ENCODE measurements around the gene F12.
"Not testable (repeated sequence)": the region's sequence is repeated elsewhere in the genome, so short reads cannot be mapped to it uniquely, and the experiment has no call there.

The F12 gene

DNA sequence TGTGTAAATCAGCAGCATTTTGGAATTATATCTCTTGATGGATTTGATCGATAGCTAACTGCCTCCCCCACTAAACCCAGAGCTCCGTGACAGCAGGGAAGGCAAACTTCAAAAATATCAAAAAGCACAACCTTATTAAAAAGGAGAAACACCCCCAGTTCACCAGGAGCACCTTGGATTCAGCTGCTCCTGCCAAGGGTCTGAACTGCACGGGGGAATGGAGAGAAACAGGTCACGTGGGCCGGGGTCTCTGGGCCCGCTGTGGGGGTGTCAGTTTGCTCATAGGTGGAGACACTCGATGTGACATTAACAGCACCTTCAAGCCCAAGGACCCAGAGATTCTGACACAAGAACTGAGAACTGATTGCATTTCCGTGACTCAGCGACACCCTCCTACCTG lies 26.2 kb downstream of the F12 start:
- no peak overlapping the region for H3K4me3 ChIP-seq
- H3K9ac ChIP-seq: no peak overlapping the region
- H4K20me1 ChIP-seq: no peaks in the 10 kb centered on the region; a peak in 2 of 22 replicates
- H3K9me3 ChIP-seq (replicated peaks in 1 of 11): no peaks in the 10 kb centered on the region
- peaks cover 28 to 73% (median 65%) of the 10 kb centered on the region in 10 experiments for H3K4me1 ChIP-seq
- no peaks in the 10 kb centered on the region for H3K36me3 ChIP-seq
- no peak for TF ChIP-seq Cebpa-rat (IDR thresholded peaks at IDR 0.05)
- peak overlapping the region in 8 of 11 experiments; percentile 28 to 70 (median 48); a peak in 13 of 22 replicates for H3K4me2 ChIP-seq
- H3K27ac ChIP-seq: no peak overlapping the region
- peaks cover 0 to 10% (median 0%) of the 10 kb centered on the region in 11 experiments; a peak in 1 of 22 replicates for H3K27me3 ChIP-seq

DNA sequence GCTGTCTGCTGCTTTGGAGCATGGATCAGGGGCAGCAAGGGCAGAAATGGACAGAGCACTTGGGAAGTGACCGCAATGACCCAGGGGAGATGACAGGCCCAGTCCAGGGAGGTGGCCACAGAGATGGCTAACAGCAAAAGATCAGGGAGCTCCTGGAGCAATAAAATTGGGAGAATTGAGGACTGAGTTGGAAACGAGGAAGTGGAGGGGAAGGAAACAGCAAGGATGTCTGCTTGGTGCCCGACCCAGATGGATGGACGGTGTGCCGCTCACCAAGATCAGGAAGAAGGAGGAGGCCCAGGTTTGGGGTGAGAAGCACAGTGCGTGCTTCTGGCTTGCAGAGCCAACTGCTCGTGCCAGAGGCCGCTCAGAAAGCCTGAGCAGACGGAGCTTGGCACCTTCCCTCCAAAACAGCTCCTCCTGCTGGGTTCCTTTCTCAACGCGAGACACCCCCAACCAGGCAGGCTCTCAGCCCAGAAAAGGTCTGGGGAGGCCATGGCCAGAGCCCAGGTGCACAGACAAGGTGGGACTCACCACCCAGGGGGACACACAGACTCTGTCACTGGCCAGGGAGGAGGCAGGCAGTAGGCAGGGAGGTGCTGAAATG lies 26.8 kb downstream of the F12 start:
- no peak for TF ChIP-seq Cebpa-rat (IDR thresholded peaks at IDR 0.05)
- Histone ChIP-seq H3K27me3 (peaks cover 0 to 10% (median 0%) of the 10 kb centered on the region in 11 experiments; a peak in 1 of 22 replicates), H3K4me1 (peaks cover 23 to 67% (median 59%) of the 10 kb centered on the region in 10 experiments), H4K20me1 (no peaks in the 10 kb centered on the region; a peak in 2 of 22 replicates), H3K9me3 (replicated peaks in 1 of 11) (no peaks in the 10 kb centered on the region), H3K4me2 (peak overlapping the region; percentile 13 to 70 (median 46); a peak in 21 of 22 replicates), H3K4me3 (no peak overlapping the region), H3K27ac (no peak overlapping the region), H3K9ac (0 out of 22 replicates have a peak overlapping the region, but pooled peaks of 2 of the 11 experiments have one; percentile 9 to 11), H3K36me3 (no peaks in the 10 kb centered on the region)

DNA sequence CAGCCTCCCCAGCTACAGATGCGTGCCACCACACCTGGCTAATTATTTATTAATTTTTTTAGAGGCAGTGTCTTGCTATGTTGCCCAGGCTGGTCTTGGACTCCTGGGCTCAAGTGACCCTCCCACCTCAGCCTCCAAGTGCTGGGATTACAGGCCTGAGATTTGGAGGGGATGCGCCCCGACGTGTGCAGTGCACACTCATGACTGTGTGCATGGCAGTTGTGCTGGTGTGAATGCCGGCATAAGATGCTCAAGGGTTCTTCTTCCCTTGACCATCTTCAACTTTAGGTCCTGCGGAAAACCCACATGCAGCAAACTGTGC lies 28.6 kb downstream of the F12 start:
- Histone ChIP-seq H3K4me3 (no peak overlapping the region), H3K9ac (no peak overlapping the region), H4K20me1 (no peaks in the 10 kb centered on the region; a peak in 2 of 22 replicates), H3K27me3 (peaks cover 0 to 5% (median 0%) of the 10 kb centered on the region in 11 experiments; a peak in 1 of 22 replicates), H3K4me1 (peaks cover 20 to 55% (median 44%) of the 10 kb centered on the region in 10 experiments), H3K4me2 (0 out of 22 replicates have a peak overlapping the region, but pooled peaks of 1 of the 11 experiments have one; percentile 9), H3K27ac (no peak overlapping the region), H3K9me3 (replicated peaks in 1 of 11) (no peaks in the 10 kb centered on the region), H3K36me3 (no peaks in the 10 kb centered on the region)
- no peak for TF ChIP-seq Cebpa-rat (IDR thresholded peaks at IDR 0.05)

DNA sequence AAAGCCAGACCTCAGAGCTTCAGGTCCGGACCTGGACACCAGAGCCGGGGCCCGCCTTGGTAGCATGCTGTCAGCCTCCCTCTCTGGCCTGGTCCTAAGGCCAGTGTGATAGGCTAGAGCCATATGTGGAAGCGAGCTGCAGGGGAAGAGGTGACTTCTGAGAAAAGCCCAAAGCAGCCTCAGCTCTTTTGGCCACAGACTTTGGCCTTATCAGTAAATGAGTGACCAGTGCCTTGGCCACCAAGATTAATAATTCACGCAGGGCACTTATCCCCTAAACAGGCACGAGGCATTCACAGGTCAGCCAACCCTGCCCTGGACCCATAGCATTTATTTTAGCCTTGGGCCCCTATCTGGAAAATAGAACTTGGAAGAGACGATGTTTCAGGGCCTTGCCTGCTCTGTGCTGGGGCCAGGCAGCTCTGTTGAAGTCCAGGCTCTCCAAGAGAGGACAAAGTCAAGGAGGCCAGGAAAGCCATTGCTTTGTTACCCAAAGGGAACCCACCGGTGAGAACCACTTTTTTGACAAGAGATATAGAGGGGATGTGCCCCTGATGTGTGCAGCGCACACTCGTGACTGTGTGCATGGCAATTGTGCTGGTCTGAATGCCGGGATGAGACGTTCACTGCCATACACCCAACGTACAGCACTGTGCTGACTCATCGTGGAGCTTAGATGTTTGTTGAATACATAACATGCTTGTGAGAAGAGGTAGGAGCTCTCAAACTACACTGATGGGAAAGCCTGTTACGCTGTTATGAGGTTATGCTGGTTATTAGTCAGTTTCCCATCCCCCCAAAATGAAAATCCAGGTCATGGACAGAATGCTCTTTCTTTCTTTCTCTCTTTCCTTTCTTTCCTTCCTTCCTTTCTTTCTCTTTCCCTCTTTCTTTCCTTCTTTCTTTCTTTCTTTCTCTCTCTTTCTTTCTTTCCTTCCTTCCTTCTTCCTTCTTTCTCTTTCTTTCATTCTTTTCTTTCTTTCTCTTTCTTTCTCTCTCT lies 30.2 kb downstream of the F12 start:
- peaks cover 13 to 57% (median 39%) of the 10 kb centered on the region in 10 experiments for H3K4me1 ChIP-seq
- no peak for TF ChIP-seq Cebpa-rat (IDR thresholded peaks at IDR 0.05)
- H3K9ac ChIP-seq: no peak overlapping the region
- H3K27ac ChIP-seq: peak overlapping the region in 6 of 11 experiments; percentile 4 to 55 (median 22); a peak in 7 of 22 replicates
- no peaks in the 10 kb centered on the region for H3K9me3 ChIP-seq (replicated peaks in 1 of 11)
- peak overlapping the region in 8 of 11 experiments; percentile 3 to 42 (median 29); a peak in 9 of 22 replicates for H3K4me2 ChIP-seq
- H4K20me1 ChIP-seq: no peaks in the 10 kb centered on the region; a peak in 1 of 22 replicates
- H3K36me3 ChIP-seq: 0 out of 22 replicates have a peak, but pooled peaks cover 0 to under 1% (median 0%) of the 10 kb centered on the region in 11 experiments
- H3K4me3 ChIP-seq: no peak overlapping the region
- peaks cover 0 to 4% (median 0%) of the 10 kb centered on the region in 11 experiments; a peak in 1 of 22 replicates for H3K27me3 ChIP-seq

DNA sequence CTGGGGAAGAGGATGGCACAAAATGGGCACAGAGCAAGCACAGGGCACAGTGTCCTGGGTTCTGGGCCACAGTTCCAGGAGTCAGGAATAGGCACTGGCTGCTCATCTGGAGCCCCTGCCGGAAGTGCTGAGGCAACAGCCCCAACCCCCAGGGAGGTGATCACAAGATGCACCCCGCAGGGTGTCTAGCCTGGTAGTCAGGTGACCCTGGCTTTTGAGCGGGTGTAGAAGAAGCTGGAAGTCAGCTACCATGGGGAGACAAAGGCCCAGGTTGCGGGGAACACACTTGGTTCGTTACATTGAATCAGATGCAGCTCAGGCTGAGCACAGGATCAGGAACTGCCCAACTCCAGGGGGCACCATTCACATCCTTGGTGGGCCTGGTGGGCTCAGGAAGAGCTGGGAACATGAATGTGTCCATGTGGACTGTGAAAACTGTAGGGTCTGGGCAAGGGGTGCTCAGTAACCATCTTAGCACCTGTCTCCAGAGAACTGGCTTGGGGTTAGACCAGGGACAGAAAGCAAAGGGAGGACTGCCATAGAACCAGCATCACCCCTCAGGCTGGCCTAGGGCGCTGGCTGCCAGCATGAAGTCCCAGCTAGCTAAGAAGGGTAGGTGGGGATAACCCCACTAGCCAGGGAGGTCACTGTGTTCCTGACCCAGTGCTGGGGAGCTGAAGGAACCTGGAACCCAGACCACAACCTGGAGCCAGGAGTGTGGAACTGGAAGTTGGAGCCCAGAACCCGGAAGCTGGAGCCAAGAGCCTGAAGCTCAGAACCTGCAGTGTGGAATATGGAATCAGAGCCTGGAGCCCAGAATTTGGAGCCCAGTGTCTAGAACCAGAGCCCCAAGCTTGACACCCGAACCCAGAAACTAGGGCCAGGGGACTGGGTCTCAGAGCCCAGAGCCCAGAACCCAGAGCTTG lies 31.2 kb downstream of the F12 start:
- Histone ChIP-seq H3K36me3 (peaks cover 0 to 11% (median 0%) of the 10 kb centered on the region in 11 experiments; a peak in 1 of 22 replicates), H4K20me1 (no peaks in the 10 kb centered on the region), H3K4me2 (no peak overlapping the region), H3K4me1 (peaks cover 13 to 64% (median 42%) of the 10 kb centered on the region in 10 experiments), H3K4me3 (no peak overlapping the region), H3K9me3 (replicated peaks in 1 of 11) (no peaks in the 10 kb centered on the region), H3K27me3 (no peaks in the 10 kb centered on the region), H3K9ac (no peak overlapping the region), H3K27ac (peak overlapping the region in 2 of 11 experiments; percentile 19 to 55; a peak in 3 of 22 replicates)
- no peak for TF ChIP-seq Cebpa-rat (IDR thresholded peaks at IDR 0.05)

DNA sequence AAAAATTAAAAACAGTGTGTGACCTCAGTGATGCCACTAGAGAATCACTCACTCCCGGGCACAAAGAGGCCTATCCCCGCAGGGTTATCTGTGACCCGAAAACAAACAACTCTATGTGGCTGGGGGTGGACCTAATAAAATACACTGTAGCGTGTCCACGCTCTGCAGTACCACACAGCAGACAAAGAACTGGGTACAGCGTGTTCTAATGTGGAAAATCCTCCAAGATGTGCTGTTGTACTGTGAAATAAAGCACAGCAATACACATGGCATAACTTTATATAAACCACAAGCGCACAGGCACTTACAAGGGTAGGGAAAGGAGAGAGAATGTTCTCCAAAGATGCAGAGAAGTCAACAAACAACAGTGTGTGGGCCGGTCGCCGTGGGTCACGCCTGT lies 33.3 kb downstream of the F12 start:
- no peaks in the 10 kb centered on the region for H3K9me3 ChIP-seq (replicated peaks in 1 of 11)
- no peak overlapping the region for H3K9ac ChIP-seq
- peaks cover 0 to 16% (median 0%) of the 10 kb centered on the region in 11 experiments; a peak in 2 of 22 replicates for H3K36me3 ChIP-seq
- peak overlapping the region in 5 of 11 experiments; percentile 1 to 23 (median 16); a peak in 5 of 22 replicates for H3K4me2 ChIP-seq
- no peaks in the 10 kb centered on the region for H3K27me3 ChIP-seq
- no peak overlapping the region for H3K4me3 ChIP-seq
- H4K20me1 ChIP-seq: no peaks in the 10 kb centered on the region
- peaks cover 27 to 64% (median 46%) of the 10 kb centered on the region in 10 experiments for H3K4me1 ChIP-seq
- H3K27ac ChIP-seq: no peak overlapping the region
- TF ChIP-seq Cebpa-rat (IDR thresholded peaks at IDR 0.05): no peak

DNA sequence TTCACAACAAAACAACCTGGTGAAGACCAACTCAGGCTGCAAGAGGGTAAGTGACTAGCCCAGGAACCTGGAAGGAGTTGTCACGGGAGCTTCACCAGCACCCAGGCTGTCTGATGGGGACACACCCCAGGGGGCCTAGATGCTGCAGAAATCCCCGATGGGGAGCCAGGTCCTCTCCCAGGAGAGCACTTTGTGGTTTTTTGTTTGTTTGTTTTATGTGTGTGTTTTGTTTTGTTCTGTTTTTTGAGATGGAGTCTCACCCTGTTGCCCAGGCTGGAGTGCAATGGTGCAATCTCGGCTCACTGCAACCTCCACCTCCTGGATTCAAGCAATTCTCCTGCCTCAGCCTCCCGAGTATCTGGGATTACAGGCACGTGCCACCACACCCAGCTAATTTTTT lies 33.8 kb downstream of the F12 start:
- not testable (repeated sequence) for H3K4me3 ChIP-seq

DNA sequence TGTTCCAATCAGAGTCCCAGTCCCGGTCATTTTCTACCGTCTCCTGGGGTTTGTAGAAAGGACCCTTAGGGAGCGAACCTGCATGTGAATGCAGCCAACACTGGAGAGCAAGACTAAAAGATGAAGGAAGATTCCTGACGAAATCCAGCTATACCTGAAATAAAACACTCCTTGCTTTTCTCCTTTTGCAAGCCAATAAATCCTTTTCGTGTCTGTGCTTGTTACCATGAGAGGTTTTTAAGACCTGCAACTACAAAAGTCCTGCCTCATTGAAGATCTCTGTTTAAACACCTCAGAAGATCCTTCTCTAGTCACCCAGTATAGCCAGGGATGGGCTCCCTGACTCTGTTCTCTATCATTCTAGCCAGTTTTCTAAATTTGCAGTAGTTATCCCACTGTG lies 35.2 kb downstream of the F12 start:
- Histone ChIP-seq H3K36me3 (peaks cover 0 to 16% (median 0%) of the 10 kb centered on the region in 11 experiments; a peak in 2 of 22 replicates), H4K20me1 (peaks cover 0 to 13% (median 0%) of the 10 kb centered on the region in 11 experiments; a peak in 8 of 22 replicates), H3K9ac (no peak overlapping the region), H3K4me2 (no peak overlapping the region), H3K4me1 (peaks cover 36 to 63% (median 46%) of the 10 kb centered on the region in 10 experiments), H3K27me3 (no peaks in the 10 kb centered on the region), H3K27ac (no peak overlapping the region), H3K4me3 (no peak overlapping the region), H3K9me3 (replicated peaks in 1 of 11) (no peaks in the 10 kb centered on the region)
- no peak for TF ChIP-seq Cebpa-rat (IDR thresholded peaks at IDR 0.05)

More for the DNA sequence above, 33.8 kb downstream of the F12 start:
- Histone ChIP-seq H3K4me1 (peaks cover 28 to 60% (median 45%) of the 10 kb centered on the region in 10 experiments), H3K36me3 (peaks cover 0 to 16% (median 0%) of the 10 kb centered on the region in 11 experiments; a peak in 2 of 22 replicates), H3K4me2 (peak overlapping the region in 4 of 11 experiments; percentile 1 to 23 (median 16); a peak in 3 of 22 replicates)
- not testable (repeated sequence) for H4K20me1 ChIP-seq; H3K27me3 ChIP-seq; H3K9me3 ChIP-seq (replicated peaks in 1 of 11); H3K27ac ChIP-seq; H3K9ac ChIP-seq
